GM19240 (cell line): ENCODE results near the gene DENND5A.
A peak's percentile ranks its signal among the peaks of the same experiment; 100 is the strongest.

Experiments used
- DNase-seq: peaks from one replicate; pipeline ENCODE4 v3.0.0; 2011; ENCODE audit warnings: low spot score; ENCODE audit not compliant: insufficient read length

DENND5A gene

DNA sequence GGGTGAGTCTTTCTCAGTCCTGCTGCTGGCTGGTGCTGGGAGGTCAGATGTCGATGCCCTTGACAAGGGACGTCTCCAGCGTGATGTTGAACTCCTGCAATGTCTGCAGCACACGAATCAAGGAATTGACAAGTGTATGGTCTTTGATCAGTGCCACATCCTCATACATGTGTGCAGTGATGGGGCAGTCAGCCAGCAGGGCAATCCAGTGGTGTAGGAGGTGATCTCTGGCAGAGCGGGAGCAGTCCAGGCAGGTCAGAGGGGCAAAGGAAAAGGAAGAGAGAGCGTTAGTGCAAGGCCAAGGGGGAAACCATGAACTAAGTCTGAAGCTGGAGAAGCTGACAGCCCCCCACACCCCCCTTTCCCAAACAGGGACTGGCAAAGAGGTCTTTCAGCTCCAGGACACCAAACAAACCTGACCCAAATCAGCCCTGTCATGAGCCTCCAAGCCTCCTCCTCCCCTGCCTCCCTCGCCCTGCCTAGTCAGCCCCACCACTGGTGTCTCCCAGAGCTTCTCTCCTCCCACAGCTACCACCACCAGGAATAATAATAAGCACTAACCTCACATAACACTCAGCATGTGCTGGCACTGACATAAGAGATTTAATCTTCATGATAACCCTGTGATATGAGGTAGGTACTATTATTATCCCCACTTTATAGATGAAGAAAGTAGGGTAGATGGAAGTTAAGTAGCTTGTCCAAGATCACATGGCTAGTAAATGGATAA, 125.4 kb downstream of the DENND5A start:
- no peak for DNase-seq

DNA sequence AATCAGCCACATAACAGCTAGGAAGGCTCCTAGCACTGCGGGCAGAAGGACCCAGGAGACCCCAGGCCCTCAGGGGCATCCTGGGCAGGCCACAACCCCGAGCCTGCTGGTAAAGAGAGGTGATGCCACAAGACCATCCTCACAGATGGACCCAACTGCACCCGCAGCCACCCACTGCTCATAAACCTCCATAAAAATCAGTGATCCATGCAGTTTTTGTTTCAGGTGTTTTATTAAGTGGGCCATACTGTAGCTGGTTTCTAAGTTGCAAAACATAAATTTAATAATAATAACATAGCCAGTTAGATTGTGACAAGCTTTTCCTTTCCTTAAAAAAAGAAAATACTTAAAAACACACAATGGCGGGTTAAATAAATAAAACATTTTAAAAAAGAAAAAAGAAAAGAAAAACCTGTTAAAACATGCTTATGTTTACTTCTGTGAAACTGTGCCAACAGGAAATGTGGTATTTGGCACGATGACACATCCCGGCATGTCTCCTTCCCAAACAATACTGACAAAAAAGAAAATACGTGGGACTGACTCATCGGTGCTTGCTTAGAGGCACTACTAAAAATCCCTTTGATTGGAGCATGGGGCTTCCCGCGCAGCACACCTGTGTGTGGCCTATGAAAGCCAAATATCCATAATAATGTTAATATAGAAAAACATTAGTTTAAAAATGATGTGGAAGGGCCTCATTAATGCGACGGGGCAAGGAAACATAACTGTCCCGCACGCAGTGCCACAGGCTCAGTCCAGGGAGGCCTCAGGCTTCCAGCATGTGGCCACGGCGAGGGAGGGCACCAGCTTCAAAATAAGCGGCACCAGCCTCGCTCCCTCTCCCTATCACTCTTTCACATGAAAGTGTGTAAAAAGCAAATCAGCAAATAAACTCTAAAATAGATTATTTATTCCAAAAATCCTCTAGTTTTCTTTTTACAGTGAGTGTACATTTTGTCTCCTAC, 126.3 kb downstream of the DENND5A start:
- no peak for DNase-seq

DNA sequence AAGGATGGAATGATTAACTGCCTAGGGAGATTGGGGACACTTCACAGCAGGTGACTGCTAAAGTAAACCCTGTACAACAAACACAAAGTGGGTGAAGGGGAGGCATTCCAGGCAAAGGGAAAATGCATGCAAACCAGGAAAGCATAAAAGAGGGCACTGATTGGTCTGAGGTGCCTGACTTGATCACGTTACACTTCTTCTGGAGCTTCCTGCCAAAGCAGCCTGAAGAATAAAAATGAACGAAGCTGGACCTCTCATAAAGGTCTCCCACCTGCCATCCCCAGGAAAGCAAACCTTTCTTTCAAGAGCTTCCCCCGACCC, 127.1 kb downstream of the DENND5A start:
- no peak for DNase-seq

DNA sequence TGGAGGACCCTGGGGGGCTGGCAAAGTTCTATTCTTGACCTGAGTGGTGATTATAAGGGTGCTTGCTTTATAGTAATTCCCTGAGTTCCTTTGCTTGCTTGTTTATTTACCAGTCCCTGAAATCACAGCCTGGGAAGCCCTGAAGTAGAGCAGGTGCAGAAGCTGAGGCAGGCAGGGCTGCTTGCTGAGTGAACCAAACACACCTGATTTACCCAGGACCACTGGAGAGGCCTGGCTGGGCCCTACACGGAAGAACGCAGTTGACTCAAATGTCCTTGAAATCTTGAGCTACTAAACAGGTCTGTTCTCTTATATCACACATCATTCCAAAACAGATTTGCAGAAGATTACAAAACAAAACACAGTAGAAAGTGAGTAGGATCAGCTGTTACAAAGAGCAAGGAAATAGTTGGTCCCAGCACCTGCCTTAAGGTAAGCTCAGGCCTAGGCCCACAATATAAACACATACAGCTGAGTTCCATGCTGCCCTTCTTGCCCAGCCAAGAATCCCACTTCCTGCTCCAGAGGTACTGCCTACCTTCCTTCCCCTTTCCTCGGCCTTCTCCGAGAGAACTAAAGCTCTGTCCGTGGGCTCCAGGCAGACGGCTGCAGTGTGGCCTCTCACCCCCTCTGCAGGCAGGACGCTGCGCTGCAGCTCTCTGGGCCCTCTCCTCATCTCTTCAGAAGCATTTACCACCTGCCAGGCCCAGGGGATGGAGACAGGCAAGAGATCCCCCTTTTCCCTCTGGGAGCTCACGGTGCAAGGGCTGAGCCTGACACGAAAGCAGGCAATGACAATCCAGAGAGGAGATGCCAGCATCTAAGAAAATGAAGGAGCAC, 127.6 kb downstream of the DENND5A start:
- peak; percentile 51 for DNase-seq

DNA sequence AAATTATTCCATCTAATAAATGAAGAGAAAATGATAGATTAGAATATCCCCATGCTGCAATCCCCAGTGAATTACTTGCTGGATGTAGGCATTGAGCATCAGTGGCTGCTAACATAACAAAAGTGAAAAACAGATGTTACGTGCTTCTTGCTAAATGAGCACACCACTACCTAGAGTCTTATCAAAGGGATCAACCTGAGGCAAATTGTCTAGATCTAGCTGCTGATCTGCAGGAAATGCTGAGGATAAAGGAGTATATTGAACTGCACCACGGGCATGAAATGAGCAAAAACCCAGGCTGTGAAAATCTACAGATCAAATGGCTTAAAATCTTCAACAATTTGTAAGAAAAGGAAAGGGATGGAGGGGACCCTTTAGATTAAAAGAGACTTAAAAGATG, 128.4 kb downstream of the DENND5A start:
- DNase-seq = no peak

DNA sequence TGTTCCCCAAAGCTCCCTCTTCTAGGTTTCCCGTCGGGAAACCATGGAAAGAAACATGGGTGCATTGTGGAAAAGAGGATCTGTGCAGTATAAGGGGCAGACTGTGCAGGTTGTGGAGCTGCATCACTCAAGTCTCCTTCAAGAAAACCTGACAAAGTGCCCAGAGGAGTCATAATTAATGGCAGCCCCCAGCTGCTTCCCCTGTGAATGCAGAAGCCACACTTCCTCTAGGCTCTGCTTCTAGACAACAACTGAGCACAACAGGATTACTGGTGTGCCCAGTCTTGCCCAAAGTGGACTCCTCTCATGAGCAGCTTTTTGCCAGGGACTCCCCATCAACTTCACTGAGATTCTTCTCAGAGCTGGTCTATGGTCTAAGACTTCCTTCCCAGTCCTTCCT, 131.2 kb downstream of the DENND5A start:
- no peak for DNase-seq

DNA sequence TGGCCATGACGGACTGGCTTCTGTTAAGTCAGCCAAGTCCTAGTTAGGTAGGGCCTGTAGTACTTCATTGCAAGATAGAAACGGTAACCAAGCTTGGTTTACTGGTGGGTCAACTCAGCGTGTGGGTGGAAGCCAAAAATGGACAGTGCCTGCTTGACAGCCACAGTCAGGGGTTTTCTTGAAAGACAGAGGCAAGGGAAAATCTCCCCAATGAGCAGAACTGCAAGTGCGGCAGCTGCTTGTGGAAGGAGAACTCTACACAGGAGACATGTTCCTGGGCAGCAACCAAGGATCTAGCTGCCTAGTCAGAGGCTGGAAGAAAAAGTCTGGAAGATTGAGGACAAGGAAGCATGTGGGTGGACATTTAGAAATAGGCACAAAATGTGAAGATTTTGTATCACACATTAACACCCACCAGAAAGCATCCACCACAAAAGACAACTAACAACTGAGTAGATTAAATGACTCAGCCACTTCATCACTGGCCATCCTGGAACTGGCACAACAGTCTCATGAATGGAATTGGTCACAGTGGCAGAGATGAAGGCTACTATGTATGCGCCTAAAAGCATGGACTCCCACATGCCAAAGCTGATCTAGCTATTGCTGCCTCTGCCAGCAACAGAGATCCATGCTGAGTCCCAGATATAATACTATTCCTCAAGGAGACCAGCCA, 132.8 kb downstream of the DENND5A start:
- no peak for DNase-seq

DNA sequence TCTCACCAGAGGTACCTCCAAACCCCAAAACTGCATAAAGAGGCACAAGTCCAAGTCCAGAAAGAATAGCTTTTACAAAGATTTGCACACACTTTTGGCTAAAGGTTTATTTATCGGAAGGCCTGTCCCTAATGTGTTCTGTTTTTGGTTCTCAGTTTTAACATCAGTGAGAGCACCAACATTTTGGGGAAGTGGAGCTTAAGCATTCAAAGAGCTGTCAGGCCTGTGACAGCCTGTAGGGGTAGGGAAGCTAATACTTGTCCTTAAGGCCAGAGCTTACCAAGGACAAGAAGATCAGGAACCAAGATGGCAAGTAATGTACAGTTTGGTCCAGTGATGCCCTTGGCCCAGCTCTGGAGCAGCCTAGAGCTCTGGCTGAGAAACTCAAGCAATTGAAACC, 134.9 kb downstream of the DENND5A start:
- no peak for DNase-seq

GRCh38 chr11:9126636-9127035, 138.5 kb downstream of the DENND5A start:
- no peak for DNase-seq

- DNase-seq = no peak
These were observed 139.8 kb downstream of the DENND5A start for GRCh38 chr11:9125185-9125886.

- no peak for DNase-seq
These were observed 141.4 kb downstream of the DENND5A start for GRCh38 chr11:9123595-9124304.

- DNase-seq = no peak
These were observed 143.7 kb downstream of the DENND5A start for GRCh38 chr11:9121469-9121796.

GRCh38 chr11:9120664-9121468, 144.3 kb downstream of the DENND5A start:
- no peak for DNase-seq

GRCh38 chr11:9118277-9118676, 146.9 kb downstream of the DENND5A start:
- no peak for DNase-seq

DNA sequence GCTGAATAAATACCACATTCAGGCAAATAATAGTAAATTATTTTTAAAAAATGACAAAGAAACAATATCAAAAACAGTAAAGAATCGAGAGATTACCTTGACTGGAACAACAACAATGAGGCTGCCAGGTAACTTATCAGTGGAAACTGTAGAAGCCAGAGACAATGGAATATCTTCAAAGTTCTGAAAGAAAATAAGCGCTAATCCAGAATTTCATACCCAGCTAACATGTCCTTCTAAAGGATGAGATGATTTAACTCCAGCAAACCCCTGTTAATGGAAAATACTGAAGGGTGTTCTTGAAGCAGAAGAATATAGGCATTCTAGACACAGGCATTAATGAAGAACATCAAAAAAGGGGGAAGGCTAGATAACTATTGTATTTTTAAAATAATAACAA, 153.1 kb downstream of the DENND5A start:
- no peak for DNase-seq

GRCh38 chr11:9109858-9110731, 155.1 kb downstream of the DENND5A start:
- no peak for DNase-seq

DNA sequence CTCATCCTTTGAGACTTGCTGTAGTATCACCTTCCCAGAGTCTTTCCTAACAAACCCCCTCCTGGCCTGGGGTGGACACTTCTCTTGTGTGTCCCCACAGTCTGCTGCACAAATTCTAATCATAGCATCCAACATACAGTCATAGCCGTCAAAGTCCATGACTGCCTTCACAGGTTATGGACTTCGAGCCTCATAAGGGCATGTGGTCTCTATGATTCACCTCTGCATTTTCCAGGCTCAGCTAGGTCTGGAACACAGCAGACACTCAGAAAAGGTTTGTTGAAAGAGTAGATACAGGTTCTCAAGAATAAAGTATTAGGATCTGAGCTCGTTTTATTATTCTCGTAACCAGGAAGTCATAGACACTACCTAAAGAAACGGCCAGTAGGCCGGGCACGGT, 160.6 kb downstream of the DENND5A start:
- no peak for DNase-seq

- no peak for DNase-seq
These were observed 161.4 kb downstream of the DENND5A start for GRCh38 chr11:9103542-9104276.
